Astrocyte (in vitro differentiated cells and primary cell): ENCODE results near the gene ODAPH.

Source experiments
- CTCF ChIP-seq: IDR thresholded peaks from 2 replicates; pipeline ENCODE4 v1.5.1; 2011; ENCODE audit warnings: low read depth, mild to moderate bottlenecking, inconsistent platforms, low read length, moderate library complexity; ENCODE audit not compliant: insufficient read depth
- EZH2 ChIP-seq: IDR thresholded peaks from 2 replicates; pipeline ENCODE4 v1.6.1; 2012; ENCODE audit warnings: mild to moderate bottlenecking, low read length, inconsistent platforms; ENCODE audit not compliant: insufficient read depth

GRCh38 chr4:75596061-75596460, 40.2 kb downstream of the ODAPH start:
- no peak for TF ChIP-seq CTCF
- TF ChIP-seq EZH2: no peak
